Caki2 (cell line): ENCODE results near the gene CDC42BPB. TPM values are rescaled to one million over a fixed set of nuclear protein-coding genes. Genes with fewer than 3 reads are reported as not detected.
"Not testable (repeated sequence)": the region's sequence is repeated elsewhere in the genome, so short reads cannot be mapped to it uniquely, and the experiment has no call there.

Experiments
- DNase-seq: peaks from one replicate; pipeline ENCODE4 v3.0.0-alpha.2; 2015; ENCODE audit warnings: low read depth
- in situ Hi-C: cut with HindIII; loops from 2 replicates; pipeline ENCODE4 v1.10.0; 2016; ENCODE audit warnings: low sequenced_read_pairs, low pct_unique_long_range_greater_than_20kb, mixed read lengths
- total RNA-seq: library from RNA; depleted of rRNA; stranded (reverse); fragments of >200 nt; shearing (Covaris generic); gene quantifications from 2 replicates; pipeline ENCODE4 v1.2.3, GENCODE V29; 2014; ENCODE audit warnings: low replicate concordance

Gene CDC42BPB
- total RNA-seq, 1 experiment from 2014 or later = 12.9 TPM

DNA sequence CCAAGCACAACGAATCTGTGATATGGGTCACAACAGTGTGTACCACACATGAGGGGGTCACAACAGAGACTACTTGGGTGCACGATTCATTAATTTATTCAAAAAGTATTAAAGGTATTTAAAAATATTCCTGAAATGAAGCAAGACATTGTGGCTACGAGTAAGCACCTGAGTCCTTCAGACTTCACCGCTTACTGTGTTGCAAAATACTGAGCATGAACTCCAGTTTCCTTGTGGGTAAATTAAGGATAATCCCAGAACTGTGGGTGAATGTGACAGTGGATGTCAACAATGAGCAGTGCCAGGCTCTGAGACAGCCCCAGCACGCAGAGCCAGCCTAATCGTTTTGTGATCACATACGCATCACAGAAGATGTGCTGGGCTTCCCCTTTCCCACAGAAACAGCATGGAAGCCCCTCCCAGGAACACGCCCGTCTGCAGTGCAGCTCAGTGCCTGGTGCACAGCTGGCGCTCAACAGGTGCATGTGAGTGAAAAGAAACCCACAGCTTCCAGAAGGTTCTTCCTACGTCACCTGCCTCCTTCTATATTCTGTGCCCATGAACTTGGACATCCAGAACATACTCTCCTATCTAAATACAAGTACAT is 29.1 kb downstream of the CDC42BPB start:
- in situ Hi-C loops = no loop called here
- peak; percentile 45 for DNase-seq

GRCh38 chr14:103027451-103027850 is 29.9 kb downstream of the CDC42BPB start:
- DNase-seq = no peak
- in situ Hi-C loops = no loop called here

DNA sequence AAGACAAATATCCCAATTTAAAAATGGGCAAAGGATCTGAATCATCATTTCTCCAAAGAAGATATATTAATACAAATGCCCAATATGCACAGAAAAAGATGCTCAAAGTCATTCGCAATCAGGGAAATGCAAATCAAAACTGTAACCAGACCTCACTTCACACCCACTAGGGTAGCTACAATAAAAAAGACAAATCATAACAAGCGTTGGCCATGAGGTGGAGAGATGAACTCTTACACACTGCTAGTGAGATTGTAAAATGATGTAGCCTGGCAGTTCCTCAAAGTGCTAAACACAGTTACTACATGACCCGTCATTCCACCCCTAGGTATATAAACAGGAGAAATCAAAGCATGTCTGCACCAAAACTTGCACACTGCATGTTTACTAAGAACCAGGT is 30.4 kb downstream of the CDC42BPB start:
- in situ Hi-C loops = no loop called here
- no peak for DNase-seq

DNA sequence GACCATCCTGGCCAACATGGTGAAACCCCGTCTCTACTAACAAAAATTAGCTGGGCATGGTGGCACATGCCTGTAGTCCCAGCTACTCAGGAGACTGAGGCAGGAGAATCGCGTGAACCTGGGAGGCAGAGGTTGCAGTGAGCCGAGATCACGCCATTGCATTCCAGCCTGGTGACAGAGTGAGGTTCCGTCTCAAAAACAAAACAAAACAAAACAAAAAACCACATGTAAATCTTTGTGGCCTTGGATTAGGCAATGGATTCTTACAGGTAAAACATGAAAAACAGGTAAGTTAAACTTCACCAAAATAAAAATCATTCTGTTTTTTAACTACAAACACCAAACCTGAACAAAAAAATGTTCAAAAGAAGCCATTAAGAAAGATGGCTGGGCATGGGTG is 31.2 kb downstream of the CDC42BPB start:
- in situ Hi-C loops, DNase-seq: not testable (repeated sequence)

GRCh38 chr14:103023881-103024473 is 33.4 kb downstream of the CDC42BPB start:
- in situ Hi-C loops = no loop called here
- DNase-seq = no peak

DNA sequence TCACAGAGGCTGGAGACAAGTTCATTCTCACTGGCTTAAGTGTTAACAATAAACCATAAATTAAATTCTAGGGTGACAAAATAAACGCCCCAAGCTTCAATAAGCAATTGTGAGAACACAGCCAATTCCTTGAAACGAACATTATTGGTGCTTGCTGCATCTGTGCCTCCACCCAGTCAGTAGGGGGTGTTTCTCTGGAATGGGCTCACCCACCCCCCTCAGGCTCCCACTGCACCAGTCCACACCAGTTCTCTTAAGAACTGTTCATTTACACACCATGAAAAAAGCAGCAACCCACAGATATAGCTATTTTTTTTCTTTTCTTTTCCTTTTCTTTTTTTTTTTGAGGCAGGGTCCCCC is 34.7 kb downstream of the CDC42BPB start:
- in situ Hi-C loops = no loop called here
- DNase-seq = no peak

GRCh38 chr14:103022002-103022684 is 35.2 kb downstream of the CDC42BPB start:
- DNase-seq = no peak
- in situ Hi-C loops = no loop called here

DNA sequence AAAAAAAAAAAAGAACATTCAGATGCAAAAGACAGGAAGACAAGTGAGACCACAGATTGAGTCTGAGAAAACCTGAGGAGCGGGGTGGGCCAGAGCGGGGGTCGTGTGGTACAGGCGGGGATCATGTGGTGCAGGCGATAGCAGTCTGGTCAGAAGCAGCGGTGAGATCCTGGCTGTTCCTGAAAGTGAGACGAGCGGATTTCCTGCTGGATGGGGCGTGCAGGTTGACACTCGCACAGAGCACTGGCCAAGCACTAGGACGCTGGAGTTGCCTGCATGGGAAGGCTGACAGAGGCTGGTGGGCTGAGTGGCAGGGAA is 35.7 kb downstream of the CDC42BPB start:
- in situ Hi-C loops = no loop called here
- no peak for DNase-seq

DNA sequence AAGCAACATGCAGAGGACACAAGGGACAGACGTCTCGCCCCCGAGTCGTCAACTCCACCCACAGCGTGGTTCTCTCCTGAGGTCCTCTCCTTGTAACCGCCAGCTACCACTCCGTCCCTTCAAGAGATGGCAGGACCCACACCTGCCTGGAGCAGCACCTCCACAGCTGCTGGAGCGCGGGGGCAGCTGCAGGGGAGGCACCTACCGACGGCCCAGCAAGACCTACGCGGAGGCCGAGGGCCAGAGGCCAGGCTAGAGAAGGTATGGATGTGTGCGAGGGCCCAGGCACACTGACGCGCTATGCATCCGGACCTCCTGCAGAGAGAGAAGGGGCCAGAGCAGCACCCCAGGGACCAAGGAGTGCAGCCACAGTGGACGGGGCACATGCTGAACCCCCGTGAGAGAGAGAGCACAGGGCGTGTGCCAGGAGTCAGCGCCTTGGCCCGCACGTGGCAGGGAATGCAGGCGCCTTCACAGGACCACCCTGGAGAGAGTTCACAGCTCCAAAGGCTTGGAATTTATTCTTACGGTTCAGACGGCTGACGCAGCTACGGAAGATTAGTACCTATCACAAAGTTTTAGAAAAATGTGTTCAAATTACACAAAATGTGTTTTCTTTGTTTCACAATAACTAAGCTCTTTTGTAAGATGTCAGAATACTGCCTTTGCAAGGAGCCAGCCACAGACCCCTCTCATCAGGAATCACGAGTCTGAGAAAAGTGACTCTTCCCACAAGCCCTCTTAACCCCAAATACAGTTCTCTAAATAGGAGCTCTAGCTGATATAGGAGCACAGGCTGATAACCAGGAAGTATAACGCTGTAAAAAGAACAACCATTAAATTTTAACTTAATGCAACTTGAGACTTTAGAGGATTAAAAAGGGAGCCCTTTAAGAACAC is 36.8 kb downstream of the CDC42BPB start:
- no peak for DNase-seq
- in situ Hi-C loops = no loop called here

DNA sequence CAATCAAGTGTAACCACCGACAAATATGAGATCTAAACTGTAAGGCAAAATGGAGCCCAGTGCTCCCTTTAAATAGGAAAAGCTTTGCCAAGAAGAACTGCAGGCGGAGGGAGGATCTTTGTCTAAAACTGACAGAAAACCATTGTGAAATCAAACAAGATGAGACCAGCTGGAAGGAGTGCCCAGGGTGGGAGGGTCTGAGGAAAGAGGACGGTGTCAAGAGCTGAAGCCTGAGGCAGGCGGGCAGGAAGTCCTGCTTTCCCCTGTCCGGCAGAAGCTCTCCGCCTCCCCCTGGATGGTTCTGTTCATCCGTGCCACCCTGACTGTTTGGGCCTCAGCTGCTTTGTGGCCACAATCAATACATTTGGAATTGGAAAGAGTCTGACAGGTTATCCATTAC is 37.5 kb downstream of the CDC42BPB start:
- DNase-seq = no peak
- in situ Hi-C loops = no loop called here

DNA sequence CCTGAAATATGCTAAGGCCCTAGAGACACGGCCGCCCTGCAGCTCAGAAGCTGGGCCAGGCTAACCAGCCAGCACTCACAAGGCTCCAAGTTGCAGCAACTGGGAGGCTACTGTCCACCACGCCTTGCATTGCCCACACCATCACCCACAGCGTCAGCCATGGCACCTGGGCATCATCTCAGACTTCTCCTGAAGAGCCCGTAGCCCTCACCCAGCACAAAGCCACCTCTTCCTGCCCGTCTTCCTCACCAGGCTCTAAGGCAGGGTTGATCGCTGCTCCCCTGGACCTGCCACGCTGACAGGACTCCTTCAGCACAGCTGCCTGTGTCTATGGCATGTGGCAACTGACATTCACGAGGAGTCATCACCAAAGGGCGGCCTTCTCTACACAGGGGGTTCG is 38.1 kb downstream of the CDC42BPB start:
- DNase-seq = no peak
- in situ Hi-C loops = no loop called here

GRCh38 chr14:103016594-103016993 is 40.8 kb downstream of the CDC42BPB start:
- in situ Hi-C loops = no loop called here

DNA sequence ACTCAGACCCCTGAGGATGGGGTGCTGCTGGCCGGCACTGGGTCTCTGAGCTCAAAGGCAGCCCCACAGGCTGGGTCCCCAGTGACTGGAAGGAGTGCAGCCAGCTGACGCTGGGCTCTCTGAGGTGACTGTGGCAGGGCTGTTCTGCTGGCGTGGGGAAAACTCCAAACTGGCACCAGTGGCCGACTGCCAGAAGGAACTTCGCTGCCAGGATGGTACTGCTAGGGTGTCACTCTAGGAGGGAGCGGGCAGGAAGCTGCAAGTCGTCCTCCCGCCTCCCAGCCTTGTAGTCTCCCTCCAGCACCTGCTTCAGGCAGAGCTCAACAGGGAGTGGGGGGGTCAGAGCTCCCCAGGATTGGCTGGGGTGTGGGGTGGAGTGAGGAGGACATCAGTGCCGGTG is 41.3 kb downstream of the CDC42BPB start:
- in situ Hi-C loops = no loop called here
- no peak for DNase-seq

More at GRCh38 chr14:103016594-103016993, 40.8 kb downstream of the CDC42BPB start:
- DNase-seq = no peak

DNA sequence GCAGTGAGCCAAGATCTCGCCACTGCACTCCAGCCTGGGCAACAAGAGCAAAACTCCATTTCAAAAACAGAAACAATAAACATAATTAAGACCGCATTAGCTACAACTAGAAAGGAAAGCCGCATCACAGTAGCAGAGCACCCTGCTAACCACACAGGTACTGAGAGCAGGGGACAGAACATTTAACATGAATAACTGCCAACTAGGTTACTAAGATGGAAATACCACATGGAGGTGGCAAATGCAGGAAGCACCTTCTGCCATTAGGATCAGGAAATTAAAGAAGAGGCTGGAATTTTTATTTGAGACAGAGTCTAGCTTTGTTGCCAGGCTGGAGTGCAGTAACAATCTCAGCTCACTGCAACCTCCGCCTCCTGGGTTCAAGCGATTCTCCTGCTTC is 41.9 kb downstream of the CDC42BPB start:
- no peak for DNase-seq
- in situ Hi-C loops = no loop called here

GRCh38 chr14:103014466-103015228 is 42.7 kb downstream of the CDC42BPB start:
- no peak for DNase-seq

DNA sequence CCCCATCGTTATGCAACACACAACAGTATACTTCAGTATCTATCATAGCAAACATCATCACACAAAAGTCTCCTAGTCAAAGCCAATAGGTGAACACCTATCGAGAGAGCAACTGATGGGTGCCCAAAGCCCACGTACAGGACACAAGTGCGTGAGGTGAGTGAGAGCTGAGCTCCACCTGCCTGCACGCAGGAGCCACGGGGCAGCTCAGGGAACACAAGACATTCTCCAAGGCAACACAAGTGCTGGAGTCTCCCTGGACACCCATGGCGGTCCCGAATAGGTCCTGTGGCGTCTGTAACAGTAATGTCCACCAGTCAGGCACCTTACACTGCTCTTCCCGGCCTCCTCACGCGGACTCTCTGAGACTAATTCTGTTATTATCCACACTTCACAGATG is 44.3 kb downstream of the CDC42BPB start:
- in situ Hi-C loops = no loop called here
- no peak for DNase-seq

More at GRCh38 chr14:103014466-103015228, 42.7 kb downstream of the CDC42BPB start:
- in situ Hi-C loops = no loop called here

GRCh38 chr14:103009559-103009958 is 47.8 kb downstream of the CDC42BPB start:
- in situ Hi-C loops = no loop called here
- no peak for DNase-seq

DNA sequence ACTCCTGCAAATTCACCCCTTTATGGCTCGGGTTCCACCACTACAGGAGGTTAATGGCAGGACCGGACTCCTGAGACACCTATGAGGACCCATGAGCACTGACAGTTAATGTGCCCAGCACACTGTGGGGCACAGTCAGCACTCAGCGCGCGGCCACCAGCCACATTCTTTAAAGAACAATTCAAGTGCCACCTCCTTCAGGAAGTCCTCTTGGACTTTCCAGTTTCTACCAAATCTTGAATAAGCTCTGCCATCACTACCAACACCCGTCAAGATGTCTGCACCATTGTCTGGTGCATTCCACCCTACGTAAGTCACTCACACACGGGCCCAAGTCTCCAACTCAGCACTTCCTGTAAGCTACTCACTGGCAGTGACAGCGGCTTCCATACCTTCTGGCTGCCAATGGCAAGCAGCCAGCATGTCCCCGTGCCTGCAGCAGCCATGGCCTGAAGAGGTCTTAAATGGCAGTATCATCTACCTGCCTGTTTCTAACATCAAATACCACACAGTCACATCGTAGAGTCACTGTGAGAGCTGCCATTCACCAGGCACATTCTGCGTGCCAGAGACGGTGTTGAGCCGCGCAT is 48.5 kb downstream of the CDC42BPB start:
- no peak for DNase-seq
- in situ Hi-C loops = no loop called here
